ENCODE results near the gene CH25H.
"Not testable (repeated sequence)": the region's sequence is repeated elsewhere in the genome, so short reads cannot be mapped to it uniquely, and the experiment has no call there.

The CH25H gene

GRCh38 chr10:89207181-89207800 is at the start of gene CH25H:
CH25H (minus strand) TSS chr10:89207317; CDS start chr10:89207292, 25 bp downstream.
- no peak for DNase-seq

- DNase-seq = no peak
Measured at GRCh38 chr10:89256340-89256739, 49.2 kb upstream of the CH25H start.

GRCh38 chr10:89255793-89256192 is 48.7 kb upstream of the CH25H start:
- no peak for DNase-seq

GRCh38 chr10:89255091-89255579 is 48.0 kb upstream of the CH25H start:
- not testable (repeated sequence) for DNase-seq

GRCh38 chr10:89252225-89252585 is 45.1 kb upstream of the CH25H start:
- no peak for DNase-seq

GRCh38 chr10:89251409-89252224 is 44.5 kb upstream of the CH25H start, which contains the start of gene LIPA:
LIPA (minus strand) TSS chr10:89251775; CDS start chr10:89247648, 4,127 bp downstream.
- peak; percentile 87 for DNase-seq

GRCh38 chr10:89250865-89251408 is 43.8 kb upstream of the CH25H start:
- DNase-seq = no peak

- DNase-seq = no peak
Measured at GRCh38 chr10:89248990-89249389, 41.9 kb upstream of the CH25H start.

GRCh38 chr10:89247623-89248022 is 40.5 kb upstream of the CH25H start:
- not testable (repeated sequence) for DNase-seq

GRCh38 chr10:89245802-89246201 is 38.7 kb upstream of the CH25H start:
- DNase-seq = no peak

GRCh38 chr10:89242840-89243568 is 35.9 kb upstream of the CH25H start:
- no peak for DNase-seq

GRCh38 chr10:89242345-89242684 is 35.2 kb upstream of the CH25H start:
- no peak for DNase-seq

- no peak for DNase-seq
Measured at GRCh38 chr10:89241486-89242344, 34.6 kb upstream of the CH25H start.

GRCh38 chr10:89241026-89241425 is 33.9 kb upstream of the CH25H start:
- DNase-seq = no peak

GRCh38 chr10:89240519-89240918 is 33.4 kb upstream of the CH25H start:
- no peak for DNase-seq

GRCh38 chr10:89238956-89239644 is 32.0 kb upstream of the CH25H start:
- DNase-seq = no peak

- DNase-seq = no peak
Measured at GRCh38 chr10:89237849-89238248, 30.7 kb upstream of the CH25H start.

GRCh38 chr10:89236226-89236797 is 29.2 kb upstream of the CH25H start:
- no peak for DNase-seq

GRCh38 chr10:89235073-89235798 is 28.1 kb upstream of the CH25H start:
- no peak for DNase-seq

- DNase-seq = no peak
Measured at GRCh38 chr10:89233033-89233432, 25.9 kb upstream of the CH25H start.

- no peak for DNase-seq
Measured at GRCh38 chr10:89228962-89229361, 21.8 kb upstream of the CH25H start.
